Muscle of leg (tissue), 11 donors: Measurements from ENCODE around the gene EFNB2. TPM values are rescaled to one million over a fixed set of nuclear protein-coding genes. Genes with fewer than 3 reads are reported as not detected.

Source experiments
- DNase-seq: peaks from one replicate; pipeline ENCODE4 v3.0.0; 2013
- H3K27ac ChIP-seq: one replicate; pipeline ENCODE4 v1.5.1; 2013; ENCODE audit warnings: mild to moderate bottlenecking, low read length, control low read depth
- H3K27me3 ChIP-seq: one replicate; pipeline ENCODE4 v1.6.1; 2013; ENCODE audit warnings: low read length; ENCODE audit not compliant: control insufficient read depth, insufficient read depth
- H3K36me3 ChIP-seq: one replicate; pipeline ENCODE4 v1.6.1; 2013; ENCODE audit warnings: low read length; ENCODE audit not compliant: control insufficient read depth, insufficient read depth
- H3K4me1 ChIP-seq: one replicate; pipeline ENCODE4 v1.6.1; 2013; ENCODE audit warnings: low read length; ENCODE audit not compliant: control insufficient read depth, insufficient read depth
- H3K4me3 ChIP-seq: one replicate; pipeline ENCODE4 v1.5.1; 2013; ENCODE audit warnings: low read length, control low read depth
- H3K9me3 ChIP-seq: replicated peaks from 2 replicates; pipeline ENCODE4 v1.6.1; 2013; ENCODE audit warnings: low read depth, low read length; ENCODE audit not compliant: control insufficient read depth
- WGBS: methylation state at CpG from one replicate; pipeline ENCODE4 v1.1.5; 2013; ENCODE audit warnings: missing lambda C conversion rate; ENCODE audit not compliant: insufficient coverage; 5-methylcytosine and 5-hydroxymethylcytosine counted together
- polyA plus RNA-seq, 8 donors: library from polyadenylated mRNA; unstranded; fragments of 120-200 nt; gene quantifications; one replicate each; pipeline versions ENCODE4 v1.2.1 to v1.2.3, GENCODE V29; 2013; ENCODE audit warnings: inconsistent platforms in 1 of 8, low replicate concordance in 1 of 8; ENCODE audit not compliant: insufficient read length in 8 of 8, insufficient read depth in 1 of 8
- total RNA-seq: library from RNA; stranded (reverse); fragments of 120-200 nt; gene quantifications from one replicate; pipeline ENCODE4 v1.2.4, GENCODE V29; 2013

The EFNB2 gene
- total and polyA plus RNA-seq, 9 donors = 13.9 to 40.1 (median 24.4) TPM

GRCh38 chr13:106533943-106534638 lies 1.4 kb downstream of the EFNB2 start:
- DNase-seq = peak; percentile 65

GRCh38 chr13:106533101-106533942 lies 2.1 kb downstream of the EFNB2 start:
- H3K9me3 ChIP-seq = no peaks in the 10 kb centered on the region
- H3K27ac ChIP-seq = peak overlapping the region; percentile 81
- no peaks in the 10 kb centered on the region for H3K36me3 ChIP-seq
- H3K4me1 ChIP-seq = peaks cover 16% of the 10 kb centered on the region
- peak; percentile 91 for DNase-seq
- peak overlapping the region; percentile 68 for H3K4me3 ChIP-seq
- no peaks in the 10 kb centered on the region for H3K27me3 ChIP-seq
- WGBS = under 1% methylated on average over 27 of the region's 44 CpGs

More at GRCh38 chr13:106533943-106534638, 1.4 kb downstream of the EFNB2 start:
- peaks cover 16% of the 10 kb centered on the region for H3K4me1 ChIP-seq
- under 1% methylated on average over 61 of the region's 66 CpGs for WGBS
- H3K27ac ChIP-seq = peak overlapping the region; percentile 81
- no peaks in the 10 kb centered on the region for H3K36me3 ChIP-seq
- peak overlapping the region; percentile 68 for H3K4me3 ChIP-seq
- H3K27me3 ChIP-seq = no peaks in the 10 kb centered on the region
- no peaks in the 10 kb centered on the region for H3K9me3 ChIP-seq

GRCh38 chr13:106532111-106532929 lies 3.1 kb downstream of the EFNB2 start:
- Histone ChIP-seq H3K36me3 (no peaks in the 10 kb centered on the region), H3K27ac (peak overlapping the region; percentile 80), H3K27me3 (no peaks in the 10 kb centered on the region), H3K4me3 (peak overlapping the region; percentile 37), H3K4me1 (peaks cover 16% of the 10 kb centered on the region), H3K9me3 (no peaks in the 10 kb centered on the region)
- peak; percentile 61 for DNase-seq
- WGBS = 14% methylated on average over 5 of the region's 18 CpGs

- peak overlapping the region; percentile 57 for H3K27ac ChIP-seq
- peaks cover 13% of the 10 kb centered on the region for H3K4me1 ChIP-seq
Observed at GRCh38 chr13:106530980-106531481, 4.4 kb downstream of the EFNB2 start.

GRCh38 chr13:106530171-106530851 lies 5.2 kb downstream of the EFNB2 start:
- WGBS = no CpG with 5 or more reads among the region's 11 CpGs
- Histone ChIP-seq H3K36me3 (no peaks in the 10 kb centered on the region), H3K27me3 (no peaks in the 10 kb centered on the region), H3K27ac (peak overlapping the region; percentile 57), H3K4me3 (no peak overlapping the region), H3K4me1 (peaks cover 11% of the 10 kb centered on the region), H3K9me3 (no peaks in the 10 kb centered on the region)
- no peak for DNase-seq

More at GRCh38 chr13:106530980-106531481, 4.4 kb downstream of the EFNB2 start:
- no CpG with 5 or more reads among the region's 8 CpGs for WGBS
- H3K9me3 ChIP-seq = no peaks in the 10 kb centered on the region
- H3K4me3 ChIP-seq = peak overlapping the region; percentile 9
- H3K36me3 ChIP-seq = no peaks in the 10 kb centered on the region
- no peaks in the 10 kb centered on the region for H3K27me3 ChIP-seq
- DNase-seq = no peak

- Histone ChIP-seq H3K27me3 (no peaks in the 10 kb centered on the region), H3K27ac (peak overlapping the region; percentile 20), H3K9me3 (no peaks in the 10 kb centered on the region), H3K4me3 (no peak overlapping the region), H3K36me3 (no peaks in the 10 kb centered on the region), H3K4me1 (peaks cover 11% of the 10 kb centered on the region)
- WGBS = 100% methylated on average over 2 of the region's 8 CpGs
- DNase-seq = no peak
Observed at GRCh38 chr13:106529415-106530170, 5.9 kb downstream of the EFNB2 start.

- WGBS = 56% methylated on average over 4 of the region's 7 CpGs
- Histone ChIP-seq H3K36me3 (no peaks in the 10 kb centered on the region), H3K4me1 (peaks cover 10% of the 10 kb centered on the region), H3K27ac (no peak overlapping the region), H3K9me3 (no peaks in the 10 kb centered on the region), H3K4me3 (no peak overlapping the region), H3K27me3 (no peaks in the 10 kb centered on the region)
- DNase-seq = no peak
Observed at GRCh38 chr13:106528718-106529414, 6.6 kb downstream of the EFNB2 start.

GRCh38 chr13:106527826-106528225 lies 7.6 kb downstream of the EFNB2 start:
- WGBS = 67% methylated on average over 1 of the region's 2 CpGs
- no peak overlapping the region for H3K4me3 ChIP-seq
- H3K4me1 ChIP-seq = peaks cover 12% of the 10 kb centered on the region
- H3K36me3 ChIP-seq = no peaks in the 10 kb centered on the region
- H3K27me3 ChIP-seq = no peaks in the 10 kb centered on the region
- H3K27ac ChIP-seq = no peak overlapping the region
- no peaks in the 10 kb centered on the region for H3K9me3 ChIP-seq
- no peak for DNase-seq
